ENCODE data around the gene PDPK1.

- no peak for TF ChIP-seq EZH2phosphoT487 (IDR thresholded peaks at IDR 0.05; ENCODE audit: low read depth)
- TF ChIP-seq, protein P1, sequence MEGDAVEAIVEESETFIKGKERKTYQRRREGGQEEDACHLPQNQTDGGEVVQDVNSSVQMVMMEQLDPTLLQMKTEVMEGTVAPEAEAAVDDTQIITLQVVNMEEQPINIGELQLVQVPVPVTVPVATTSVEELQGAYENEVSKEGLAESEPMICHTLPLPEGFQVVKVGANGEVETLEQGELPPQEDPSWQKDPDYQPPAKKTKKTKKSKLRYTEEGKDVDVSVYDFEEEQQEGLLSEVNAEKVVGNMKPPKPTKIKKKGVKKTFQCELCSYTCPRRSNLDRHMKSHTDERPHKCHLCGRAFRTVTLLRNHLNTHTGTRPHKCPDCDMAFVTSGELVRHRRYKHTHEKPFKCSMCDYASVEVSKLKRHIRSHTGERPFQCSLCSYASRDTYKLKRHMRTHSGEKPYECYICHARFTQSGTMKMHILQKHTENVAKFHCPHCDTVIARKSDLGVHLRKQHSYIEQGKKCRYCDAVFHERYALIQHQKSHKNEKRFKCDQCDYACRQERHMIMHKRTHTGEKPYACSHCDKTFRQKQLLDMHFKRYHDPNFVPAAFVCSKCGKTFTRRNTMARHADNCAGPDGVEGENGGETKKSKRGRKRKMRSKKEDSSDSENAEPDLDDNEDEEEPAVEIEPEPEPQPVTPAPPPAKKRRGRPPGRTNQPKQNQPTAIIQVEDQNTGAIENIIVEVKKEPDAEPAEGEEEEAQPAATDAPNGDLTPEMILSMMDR (IDR thresholded peaks at IDR 0.05; ENCODE audit: low read depth, low read length), result no peak
These were observed 38.4 kb upstream of the PDPK1 start for GRCh38 chr16:2499454-2499853.

Measured in OCI-LY3 (cell line).